IMR-90 (cell line): ENCODE measurements around the gene OSCAR.

ENCODE experiments used
- FOS ChIP-seq: fragments of 150-350 bp; IDR thresholded peaks from 2 replicates; pipeline ENCODE4 v1.6.1; 2016; ENCODE audit warnings: low read depth, low read length
- MAZ ChIP-seq: IDR thresholded peaks from 2 replicates; pipeline ENCODE4 v1.6.1; 2012; ENCODE audit warnings: low read depth, mild to moderate bottlenecking, low read length, improper control_type of control experiment, moderate library complexity, borderline replicate concordance
- NFE2L2 ChIP-seq: fragments of 150-350 bp; IDR thresholded peaks from 2 replicates; pipeline ENCODE4 v1.6.1; 2016; ENCODE audit warnings: low read depth, mild to moderate bottlenecking, low read length
- POLR2A ChIP-seq: IDR thresholded peaks from 2 replicates; pipeline ENCODE4 v1.6.1; 2012; ENCODE audit warnings: mild to moderate bottlenecking, low read depth, low read length
- RCOR1 ChIP-seq: IDR thresholded peaks from 2 replicates; pipeline ENCODE4 v1.6.1; 2012; ENCODE audit warnings: mild to moderate bottlenecking, low read length, improper control_type of control experiment; ENCODE audit not compliant: insufficient replicate concordance
- RFX5 ChIP-seq: IDR thresholded peaks from 2 replicates; pipeline ENCODE4 v1.8.0; 2012; ENCODE audit warnings: low read depth, mild to moderate bottlenecking, low read length, moderate library complexity
- SMC3 ChIP-seq: fragments of 150-350 bp; IDR thresholded peaks from 2 replicates; pipeline ENCODE4 v1.6.1; 2016; ENCODE audit warnings: low read depth, mild to moderate bottlenecking, antibody characterized with exemption, low read length, moderate library complexity
- TF ChIP-seq, protein P1 (sequence below): conservative IDR thresholded peaks from 2 replicates; pipeline ENCODE4 v1.5.1; 2012; ENCODE audit warnings: mild to moderate bottlenecking, low read depth, low read length, improper control_type of control experiment
- TF ChIP-seq, protein P2 (sequence below): fragments of 150-350 bp; IDR thresholded peaks from 2 replicates; pipeline ENCODE4 v1.6.1; 2017; ENCODE audit warnings: mild to moderate bottlenecking, antibody characterized with exemption, low read length, low read depth

DNA sequence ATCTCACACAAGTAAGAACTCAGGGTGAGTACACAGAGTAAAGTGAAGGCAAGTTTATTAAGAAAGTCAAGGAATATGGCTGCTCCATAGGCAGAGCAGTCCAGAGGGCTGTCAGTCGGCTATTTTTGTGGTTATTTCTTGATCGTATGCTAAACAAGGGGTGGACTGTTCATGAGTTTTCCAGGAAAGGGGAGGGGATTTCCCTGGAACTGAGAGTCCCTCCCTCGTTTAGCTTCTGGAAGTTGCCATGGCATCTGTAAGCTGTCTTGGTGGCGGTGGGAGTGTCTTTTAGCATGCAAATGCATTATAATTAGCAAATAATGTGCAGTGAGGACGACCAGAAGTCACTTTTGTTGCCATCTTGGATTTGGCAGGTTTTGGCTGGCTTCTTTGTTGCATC, 31.1 kb downstream of the OSCAR start:
- TF ChIP-seq, protein P1, sequence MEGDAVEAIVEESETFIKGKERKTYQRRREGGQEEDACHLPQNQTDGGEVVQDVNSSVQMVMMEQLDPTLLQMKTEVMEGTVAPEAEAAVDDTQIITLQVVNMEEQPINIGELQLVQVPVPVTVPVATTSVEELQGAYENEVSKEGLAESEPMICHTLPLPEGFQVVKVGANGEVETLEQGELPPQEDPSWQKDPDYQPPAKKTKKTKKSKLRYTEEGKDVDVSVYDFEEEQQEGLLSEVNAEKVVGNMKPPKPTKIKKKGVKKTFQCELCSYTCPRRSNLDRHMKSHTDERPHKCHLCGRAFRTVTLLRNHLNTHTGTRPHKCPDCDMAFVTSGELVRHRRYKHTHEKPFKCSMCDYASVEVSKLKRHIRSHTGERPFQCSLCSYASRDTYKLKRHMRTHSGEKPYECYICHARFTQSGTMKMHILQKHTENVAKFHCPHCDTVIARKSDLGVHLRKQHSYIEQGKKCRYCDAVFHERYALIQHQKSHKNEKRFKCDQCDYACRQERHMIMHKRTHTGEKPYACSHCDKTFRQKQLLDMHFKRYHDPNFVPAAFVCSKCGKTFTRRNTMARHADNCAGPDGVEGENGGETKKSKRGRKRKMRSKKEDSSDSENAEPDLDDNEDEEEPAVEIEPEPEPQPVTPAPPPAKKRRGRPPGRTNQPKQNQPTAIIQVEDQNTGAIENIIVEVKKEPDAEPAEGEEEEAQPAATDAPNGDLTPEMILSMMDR = no peak
- TF ChIP-seq POLR2A (no peak), MAZ (no peak), RCOR1 (no peak), FOS (no peak), NFE2L2 (no peak), SMC3 (no peak), RFX5 (no peak)
- TF ChIP-seq, protein P2, sequence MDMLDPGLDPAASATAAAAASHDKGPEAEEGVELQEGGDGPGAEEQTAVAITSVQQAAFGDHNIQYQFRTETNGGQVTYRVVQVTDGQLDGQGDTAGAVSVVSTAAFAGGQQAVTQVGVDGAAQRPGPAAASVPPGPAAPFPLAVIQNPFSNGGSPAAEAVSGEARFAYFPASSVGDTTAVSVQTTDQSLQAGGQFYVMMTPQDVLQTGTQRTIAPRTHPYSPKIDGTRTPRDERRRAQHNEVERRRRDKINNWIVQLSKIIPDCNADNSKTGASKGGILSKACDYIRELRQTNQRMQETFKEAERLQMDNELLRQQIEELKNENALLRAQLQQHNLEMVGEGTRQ = no peak
